Endodermal cell (in vitro differentiated cells): ENCODE measurements around the gene PTPRN2. TPM values are rescaled to one million over a fixed set of nuclear protein-coding genes. Genes with fewer than 3 reads are reported as not detected.

Source experiments
- DNase-seq: peaks from one replicate; pipeline ENCODE4 v3.0.0-alpha.2; 2017
- H3K27ac ChIP-seq: 2 replicates; pipeline ENCODE4 v1.5.1; 2013; ENCODE audit warnings: mild to moderate bottlenecking, low read depth, low read length, moderate library complexity
- H3K27me3 ChIP-seq: 2 replicates; pipeline ENCODE4 v1.6.1; 2013; ENCODE audit warnings: mild to moderate bottlenecking, low read length, moderate library complexity; ENCODE audit not compliant: insufficient read depth, control insufficient read depth, poor library complexity, severe bottlenecking
- H3K36me3 ChIP-seq: 2 replicates; pipeline ENCODE4 v1.7.0; 2013; ENCODE audit warnings: mild to moderate bottlenecking, low read length, moderate library complexity; ENCODE audit not compliant: control insufficient read depth, insufficient read depth
- H3K4me1 ChIP-seq: one replicate; pipeline ENCODE4 v1.7.0; 2013; ENCODE audit warnings: low read length; ENCODE audit not compliant: control insufficient read depth, insufficient read depth
- H3K4me3 ChIP-seq: 2 replicates; pipeline ENCODE4 v1.5.1; 2013; ENCODE audit warnings: mild to moderate bottlenecking, low read length, moderate library complexity
- H3K9ac ChIP-seq: 2 replicates; pipeline ENCODE4 v1.6.1; 2013; ENCODE audit warnings: mild to moderate bottlenecking, low read length, moderate library complexity; ENCODE audit not compliant: poor library complexity, severe bottlenecking; ENCODE audit errors: extremely low read depth
- H3K9me3 ChIP-seq: 2 replicates; pipeline ENCODE4 v1.6.1; 2013; ENCODE audit warnings: mild to moderate bottlenecking, low read length, moderate library complexity; ENCODE audit not compliant: control insufficient read depth
- H3K27ac Mint-ChIP-seq: 2 replicates; pipeline ENCODE4 v1.8.0; 2020; ENCODE audit warnings: mixed read lengths
- H3K27me3 Mint-ChIP-seq: 2 replicates; pipeline ENCODE4 v1.8.0; 2021; ENCODE audit warnings: mild to moderate bottlenecking, mixed read lengths; ENCODE audit not compliant: insufficient read depth
- H3K36me3 Mint-ChIP-seq: 2 replicates; pipeline ENCODE4 v1.8.0; 2020; ENCODE audit warnings: low read depth, mixed read lengths
- H3K4me1 Mint-ChIP-seq: 2 replicates; pipeline ENCODE4 v1.8.0; 2020; ENCODE audit warnings: mixed read lengths
- H3K4me3 Mint-ChIP-seq: 2 replicates; pipeline ENCODE4 v1.8.0; 2020; ENCODE audit warnings: mild to moderate bottlenecking, moderate library complexity, mixed read lengths
- H3K9me3 Mint-ChIP-seq: 2 replicates; pipeline ENCODE4 v1.8.0; 2020; ENCODE audit warnings: mild to moderate bottlenecking, mixed read lengths
- WGBS, 2 experiments: methylation state at CpG; one replicate each; pipeline versions ENCODE4 v1.1.5 to v1.1.7; 2013; ENCODE audit warnings: missing lambda C conversion rate in 2 of 2, mixed read lengths in 1 of 2; ENCODE audit not compliant: insufficient coverage in 1 of 2, insufficient read length in 1 of 2; 5-methylcytosine and 5-hydroxymethylcytosine counted together
- total RNA-seq, 2 donors: library from RNA; stranded (reverse); fragmentation: NEBNext Ultra II Directional in 1 of 2; extraction: Animal tissue kit (Norgen Biotek cat#: 25700) in 1 of 2; gene quantifications; 2 replicates in 1 of 2; 3 replicates in 1 of 2; pipeline ENCODE4 v1.2.1, GENCODE V29; 2021
- TF ChIP-seq, protein P1 (sequence below): fragments of 200-600 bp; sonication (generic); conservative IDR thresholded peaks from 2 replicates; pipeline ENCODE4 v1.5.0; 2021; ENCODE audit warnings: antibody characterized with exemption, mild to moderate bottlenecking

Gene PTPRN2
- total RNA-seq, 2 donors from 2014 or later, result 0.69 to 1.2 TPM

DNA sequence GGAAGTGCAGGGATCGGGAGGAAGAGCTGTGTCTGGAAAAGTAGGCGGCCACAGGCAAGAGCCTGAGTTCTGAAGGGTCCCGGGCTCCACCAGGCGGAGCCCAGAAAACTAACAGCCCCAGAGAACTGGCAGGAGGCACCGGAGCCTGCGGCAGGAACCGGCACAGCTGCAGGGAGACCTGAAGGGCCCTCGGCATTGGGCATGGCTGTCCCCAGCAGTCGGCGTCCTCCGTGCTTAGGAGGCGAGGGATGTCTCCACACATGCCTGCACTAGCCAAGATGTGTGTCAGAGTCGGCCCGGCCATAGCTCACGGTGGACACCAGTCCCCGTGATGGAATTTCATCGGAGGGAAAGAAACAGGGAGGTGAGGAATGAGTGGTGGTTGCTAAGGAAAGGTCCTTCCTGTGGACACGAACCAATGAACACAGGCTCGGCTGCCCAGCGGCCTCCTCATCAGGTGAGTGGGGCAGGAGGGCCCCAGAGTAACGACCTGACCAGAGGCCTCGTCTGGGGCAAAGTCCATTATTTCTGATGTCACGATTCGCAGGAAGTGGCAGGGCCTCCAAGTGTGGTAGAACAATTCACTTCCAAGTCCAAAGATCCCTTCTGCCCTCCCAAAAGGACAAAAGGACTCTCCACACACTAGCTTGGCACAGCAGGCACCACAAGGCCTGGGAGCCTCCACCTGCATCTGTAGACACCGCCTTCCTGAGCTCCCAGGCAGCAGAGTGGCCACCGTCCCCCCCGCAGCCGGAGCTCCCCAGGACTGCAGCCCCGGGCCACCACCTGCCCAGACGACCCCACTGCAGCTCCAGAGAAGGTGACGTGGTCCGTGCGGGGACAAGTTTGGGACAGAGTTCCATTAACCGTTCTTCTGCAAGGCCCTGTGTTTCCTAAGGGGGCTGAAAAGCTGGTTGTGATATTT is 444.2 kb downstream of the PTPRN2 start:
- Histone ChIP-seq H3K27me3 (no peaks in the 10 kb centered on the region), H3K4me1 (no peaks in the 10 kb centered on the region), H3K4me3 (no peak overlapping the region), H3K9me3 (peaks cover 90% of the 10 kb centered on the region), H3K9ac (no peak overlapping the region), H3K36me3 (no peaks in the 10 kb centered on the region), H3K27ac (no peak overlapping the region)
- Mint-ChIP-seq H3K4me3 (no peak overlapping the region), H3K4me1 (no peaks in the 10 kb centered on the region), H3K9me3 (peaks cover 16% of the 10 kb centered on the region), H3K27me3 (no peaks in the 10 kb centered on the region), H3K27ac (no peak overlapping the region), H3K36me3 (no peaks in the 10 kb centered on the region)
- DNase-seq, result no peak
- 88 to 90% methylated on average over 21 to 34 of the region's 34 CpGs for WGBS, 2 experiments
- TF ChIP-seq, protein P1, sequence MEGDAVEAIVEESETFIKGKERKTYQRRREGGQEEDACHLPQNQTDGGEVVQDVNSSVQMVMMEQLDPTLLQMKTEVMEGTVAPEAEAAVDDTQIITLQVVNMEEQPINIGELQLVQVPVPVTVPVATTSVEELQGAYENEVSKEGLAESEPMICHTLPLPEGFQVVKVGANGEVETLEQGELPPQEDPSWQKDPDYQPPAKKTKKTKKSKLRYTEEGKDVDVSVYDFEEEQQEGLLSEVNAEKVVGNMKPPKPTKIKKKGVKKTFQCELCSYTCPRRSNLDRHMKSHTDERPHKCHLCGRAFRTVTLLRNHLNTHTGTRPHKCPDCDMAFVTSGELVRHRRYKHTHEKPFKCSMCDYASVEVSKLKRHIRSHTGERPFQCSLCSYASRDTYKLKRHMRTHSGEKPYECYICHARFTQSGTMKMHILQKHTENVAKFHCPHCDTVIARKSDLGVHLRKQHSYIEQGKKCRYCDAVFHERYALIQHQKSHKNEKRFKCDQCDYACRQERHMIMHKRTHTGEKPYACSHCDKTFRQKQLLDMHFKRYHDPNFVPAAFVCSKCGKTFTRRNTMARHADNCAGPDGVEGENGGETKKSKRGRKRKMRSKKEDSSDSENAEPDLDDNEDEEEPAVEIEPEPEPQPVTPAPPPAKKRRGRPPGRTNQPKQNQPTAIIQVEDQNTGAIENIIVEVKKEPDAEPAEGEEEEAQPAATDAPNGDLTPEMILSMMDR, result no peak

DNA sequence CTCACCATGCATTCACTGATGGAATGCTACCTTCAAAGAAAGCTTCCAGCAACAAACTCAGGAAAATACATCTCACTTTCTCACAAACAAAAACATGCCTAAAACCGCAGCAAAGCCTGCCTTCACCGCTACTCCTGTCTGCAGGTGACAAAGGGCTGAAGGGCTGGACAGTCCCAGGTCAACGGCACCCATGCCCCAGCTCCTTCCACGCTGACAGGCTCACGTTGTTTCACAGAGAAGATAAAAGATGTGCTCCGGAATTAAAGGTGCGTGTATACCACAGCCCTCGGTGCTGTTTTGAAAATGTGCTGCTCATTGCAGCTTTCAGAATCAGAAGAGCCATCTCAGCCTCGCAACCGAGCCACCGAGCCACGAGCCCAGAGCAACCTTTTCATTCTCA is 445.0 kb downstream of the PTPRN2 start:
- H3K9me3 Mint-ChIP-seq, result peaks cover 16% of the 10 kb centered on the region
- Histone ChIP-seq H3K36me3 (no peaks in the 10 kb centered on the region), H3K4me3 (no peak overlapping the region), H3K27me3 (no peaks in the 10 kb centered on the region), H3K9ac (no peak overlapping the region), H3K27ac (no peak overlapping the region), H3K9me3 (peaks cover 90% of the 10 kb centered on the region), H3K4me1 (no peaks in the 10 kb centered on the region)
- H3K4me1 Mint-ChIP-seq, result no peaks in the 10 kb centered on the region
- 78 to 80% methylated on average over 8 to 12 of the region's 12 CpGs for WGBS, 2 experiments
- no peaks in the 10 kb centered on the region for H3K36me3 Mint-ChIP-seq
- H3K4me3 Mint-ChIP-seq, result no peak overlapping the region
- H3K27ac Mint-ChIP-seq, result no peak overlapping the region
- no peak for DNase-seq
- H3K27me3 Mint-ChIP-seq, result no peaks in the 10 kb centered on the region
- TF ChIP-seq, protein P1, result no peak

DNA sequence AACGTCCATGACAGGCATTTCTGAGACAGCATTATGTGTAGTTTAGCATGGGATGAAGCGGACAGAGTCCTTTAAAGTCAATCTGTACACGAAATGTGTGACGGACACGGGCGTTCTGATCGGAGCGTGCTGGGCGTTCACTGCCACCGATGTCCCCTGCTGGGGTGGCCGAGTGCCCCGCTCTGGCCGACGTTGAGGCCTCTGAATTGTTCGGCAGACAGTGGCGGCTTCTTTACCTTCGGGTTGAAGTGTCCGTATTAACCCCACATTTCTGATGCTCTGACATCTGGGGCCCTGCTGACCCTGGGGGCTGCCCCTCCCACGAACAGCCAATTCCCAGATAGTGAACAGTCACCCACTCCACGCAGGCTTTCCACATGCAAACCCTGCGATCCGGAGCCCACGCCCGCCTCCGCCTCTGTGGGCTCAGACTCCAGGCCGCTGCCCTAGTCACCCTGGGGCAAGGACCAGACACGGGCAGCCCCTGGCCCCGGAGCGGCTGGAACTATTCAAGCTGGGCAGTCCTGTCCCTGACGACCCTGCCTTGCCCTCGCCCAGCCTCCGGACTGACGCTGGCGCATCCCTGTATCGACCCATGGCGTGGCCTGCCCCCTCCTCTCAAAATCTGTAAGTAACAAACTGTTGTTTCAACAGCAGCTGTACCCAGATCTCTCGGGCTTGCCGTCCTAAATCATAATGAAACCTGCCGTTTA is 445.7 kb downstream of the PTPRN2 start:
- TF ChIP-seq, protein P1, result no peak
- Histone ChIP-seq H3K4me3 (no peak overlapping the region), H3K27ac (no peak overlapping the region), H3K9me3 (peaks cover 88% of the 10 kb centered on the region), H3K9ac (no peak overlapping the region), H3K4me1 (no peaks in the 10 kb centered on the region), H3K36me3 (no peaks in the 10 kb centered on the region), H3K27me3 (no peaks in the 10 kb centered on the region)
- WGBS, 2 experiments, result 88 to 90% methylated on average over 25 to 39 of the region's 39 CpGs
- peaks cover 16% of the 10 kb centered on the region for H3K9me3 Mint-ChIP-seq
- no peaks in the 10 kb centered on the region for H3K36me3 Mint-ChIP-seq
- H3K4me3 Mint-ChIP-seq, result no peak overlapping the region
- no peak overlapping the region for H3K27ac Mint-ChIP-seq
- H3K4me1 Mint-ChIP-seq, result no peaks in the 10 kb centered on the region
- H3K27me3 Mint-ChIP-seq, result no peaks in the 10 kb centered on the region
- no peak for DNase-seq
